ENCODE results near the gene THAP3.

- TF ChIP-seq CTCF (IDR thresholded peaks at IDR 0.05) (no peak), POLR2A (IDR thresholded peaks at IDR 0.05) (no peak)
Observed at GRCh38 chr1:6619045-6619444, 5.6 kb upstream of the THAP3 start.

Measured in adrenal gland (tissue), 5 donors.